SJSA1 (cell line): ENCODE data around the gene TCEAL5. TPM values are rescaled to one million over a fixed set of nuclear protein-coding genes. Genes with fewer than 3 reads are reported as not detected.
A peak's percentile ranks its signal among the peaks of the same experiment; 100 is the strongest.
"Not testable (repeated sequence)": the region's sequence is repeated elsewhere in the genome, so short reads cannot be mapped to it uniquely, and the experiment has no call there.

Source experiments
- DNase-seq, 2 experiments: peaks; one replicate each; pipeline ENCODE4 v3.0.0-alpha.2; 2015 to 2020; ENCODE audit warnings: low spot score in 2 of 2, low read depth in 1 of 2
- H3K27ac ChIP-seq: fragments of 250-450 bp; sonication (Bioruptor Pico); 2 replicates; pipeline ENCODE4 v1.5.1; 2020; ENCODE audit warnings: mild to moderate bottlenecking, moderate library complexity
- H3K27me3 ChIP-seq: fragments of 250-450 bp; sonication (Bioruptor Pico); replicated peaks from 2 replicates; pipeline ENCODE4 v1.5.1; 2020; ENCODE audit warnings: mild to moderate bottlenecking, moderate library complexity
- H3K36me3 ChIP-seq: fragments of 250-450 bp; sonication (Bioruptor Pico); 2 replicates; pipeline ENCODE4 v1.5.1; 2020; ENCODE audit warnings: mild to moderate bottlenecking
- H3K4me1 ChIP-seq: fragments of 250-450 bp; sonication (Bioruptor Pico); replicated peaks from 2 replicates; pipeline ENCODE4 v1.6.1; 2021; ENCODE audit warnings: mild to moderate bottlenecking
- H3K4me3 ChIP-seq: fragments of 250-450 bp; sonication (Bioruptor Pico); 2 replicates; pipeline ENCODE4 v1.5.1; 2020; ENCODE audit warnings: mild to moderate bottlenecking
- H3K9me3 ChIP-seq: fragments of 250-450 bp; sonication (Bioruptor Pico); replicated peaks from 2 replicates; pipeline ENCODE4 v1.5.1; 2020; ENCODE audit warnings: mild to moderate bottlenecking
- total RNA-seq: library from RNA; depleted of rRNA; stranded (reverse); fragments of >200 nt; shearing (Covaris generic); gene quantifications from 2 replicates; pipeline ENCODE4 v1.2.3, GENCODE V29; 2014; rRNA removed

TCEAL5 gene
- total RNA-seq, 1 experiment from 2014 or later: not detected

GRCh38 chrX:103254171-103254824 lies 22.3 kb downstream of the TCEAL5 start:
- peaks cover 3% of the 10 kb centered on the region; the same call in 1 of the 2 replicates for H3K4me1 ChIP-seq
- H3K9me3 ChIP-seq: no peaks in the 10 kb centered on the region
- H3K27me3 ChIP-seq: no peaks in the 10 kb centered on the region
- H3K27ac ChIP-seq: peak overlapping the region; percentile 22; the same call in 1 of the 2 replicates
- peak in 1 of 2 experiments; percentile 22 for DNase-seq
- H3K4me3 ChIP-seq: peak overlapping the region; percentile 52
- H3K36me3 ChIP-seq: peaks cover 10% of the 10 kb centered on the region

- no peak overlapping the region for H3K27ac ChIP-seq
- DNase-seq: no peak
These were observed 22.9 kb downstream of the TCEAL5 start for GRCh38 chrX:103253608-103254007.

DNA sequence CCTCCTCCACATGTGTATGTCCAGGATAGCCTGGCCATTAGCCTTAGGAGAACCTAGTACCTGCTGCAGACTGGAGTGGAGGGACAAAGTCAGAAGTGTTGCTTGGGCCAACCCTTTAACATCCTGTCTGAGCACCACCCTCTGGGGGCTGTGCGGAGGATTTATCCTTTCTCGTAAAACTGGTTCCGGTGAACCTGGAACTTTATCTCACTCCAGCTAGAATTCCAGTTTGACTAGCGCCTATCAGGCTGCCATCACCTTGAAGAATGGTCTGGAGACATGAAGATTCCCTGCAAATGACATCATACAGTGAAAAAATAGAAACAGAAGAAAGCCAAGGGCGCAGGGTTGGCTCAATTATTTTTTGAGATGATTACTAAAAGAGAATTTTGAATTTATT lies 25.6 kb downstream of the TCEAL5 start:
- Histone ChIP-seq H3K9me3 (no peaks in the 10 kb centered on the region), H3K4me1 (peaks cover 3% of the 10 kb centered on the region; the same call in 1 of the 2 replicates), H3K27me3 (no peaks in the 10 kb centered on the region), H3K36me3 (peaks cover 10% of the 10 kb centered on the region), H3K4me3 (no peak overlapping the region), H3K27ac (no peak overlapping the region)
- DNase-seq: no peak

More at GRCh38 chrX:103253608-103254007, 22.9 kb downstream of the TCEAL5 start:
- H3K9me3 ChIP-seq: no peaks in the 10 kb centered on the region
- H3K4me1 ChIP-seq: peaks cover 3% of the 10 kb centered on the region; the same call in 1 of the 2 replicates
- H3K4me3 ChIP-seq: peak overlapping the region; percentile 52
- no peaks in the 10 kb centered on the region for H3K27me3 ChIP-seq
- H3K36me3 ChIP-seq: peaks cover 10% of the 10 kb centered on the region

GRCh38 chrX:103249805-103250204 lies 26.7 kb downstream of the TCEAL5 start:
- H3K27me3 ChIP-seq: no peaks in the 10 kb centered on the region
- no peak overlapping the region for H3K4me3 ChIP-seq
- DNase-seq: no peak
- no peaks in the 10 kb centered on the region for H3K4me1 ChIP-seq
- no peaks in the 10 kb centered on the region for H3K9me3 ChIP-seq
- peaks cover 10% of the 10 kb centered on the region for H3K36me3 ChIP-seq
- no peak overlapping the region for H3K27ac ChIP-seq

- DNase-seq: no peak
- H3K4me3 ChIP-seq: no peak overlapping the region
These were observed 28.0 kb downstream of the TCEAL5 start for GRCh38 chrX:103248553-103248952.

GRCh38 chrX:103240155-103240554 lies 36.4 kb downstream of the TCEAL5 start:
- Histone ChIP-seq H3K4me1 (no peaks in the 10 kb centered on the region), H3K27me3 (no peaks in the 10 kb centered on the region), H3K9me3 (no peaks in the 10 kb centered on the region), H3K4me3 (no peak overlapping the region), H3K36me3 (no peaks in the 10 kb centered on the region), H3K27ac (no peak overlapping the region)
- no peak for DNase-seq

More at GRCh38 chrX:103248553-103248952, 28.0 kb downstream of the TCEAL5 start:
- Histone ChIP-seq H3K27ac (no peak overlapping the region), H3K9me3 (no peaks in the 10 kb centered on the region), H3K4me1 (no peaks in the 10 kb centered on the region), H3K27me3 (no peaks in the 10 kb centered on the region), H3K36me3 (peaks cover 6% of the 10 kb centered on the region)

DNA sequence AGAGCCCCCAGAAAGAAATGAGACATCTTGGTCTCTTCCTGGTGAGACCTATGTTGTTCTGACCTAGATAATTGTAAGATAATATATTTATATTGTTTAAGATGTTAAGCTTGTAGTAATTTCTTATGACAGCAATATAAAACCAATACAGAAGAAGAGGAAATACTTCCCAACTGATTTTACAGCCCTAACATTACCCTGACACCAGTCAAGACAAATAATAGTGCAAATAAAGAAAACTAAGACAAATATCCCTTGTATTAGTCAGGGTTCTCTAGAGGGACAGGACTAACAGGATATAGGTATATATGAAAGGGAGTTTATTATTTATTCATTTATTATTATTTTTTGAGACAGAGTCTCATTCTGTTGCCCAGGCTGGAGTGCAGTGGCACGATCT lies 40.3 kb downstream of the TCEAL5 start:
- Histone ChIP-seq H3K9me3 (no peaks in the 10 kb centered on the region), H3K36me3 (no peaks in the 10 kb centered on the region), H3K27ac (no peak overlapping the region), H3K4me1 (no peaks in the 10 kb centered on the region), H3K27me3 (no peaks in the 10 kb centered on the region), H3K4me3 (no peak overlapping the region)
- DNase-seq: no peak

DNA sequence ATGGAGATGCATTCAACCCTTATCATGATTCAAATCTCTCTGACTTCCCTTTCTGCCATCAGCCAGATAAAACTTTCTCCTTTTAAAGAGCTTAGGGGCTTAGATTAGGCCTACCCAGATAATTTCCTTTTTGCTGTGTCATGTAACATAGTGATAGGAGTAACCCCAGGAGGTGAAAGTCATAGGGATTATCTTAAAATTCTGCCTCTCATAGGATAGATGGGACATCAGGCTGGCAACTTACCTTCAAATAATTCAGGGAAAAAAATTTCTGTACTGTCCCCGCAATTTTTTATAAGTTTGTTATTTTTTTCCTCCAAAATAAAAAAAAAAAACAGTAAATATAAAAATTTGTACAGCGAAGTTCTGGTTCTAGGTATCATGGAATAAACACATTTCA lies 40.9 kb downstream of the TCEAL5 start:
- H3K4me1 ChIP-seq: not testable (repeated sequence)

GRCh38 chrX:103234869-103235268 lies 41.7 kb downstream of the TCEAL5 start:
- no peaks in the 10 kb centered on the region for H3K27me3 ChIP-seq
- no peak overlapping the region for H3K27ac ChIP-seq
- no peaks in the 10 kb centered on the region for H3K36me3 ChIP-seq
- no peaks in the 10 kb centered on the region for H3K9me3 ChIP-seq
- H3K4me1 ChIP-seq: no peaks in the 10 kb centered on the region
- no peak overlapping the region for H3K4me3 ChIP-seq
- DNase-seq: no peak

More for the DNA sequence above, 40.9 kb downstream of the TCEAL5 start:
- H3K4me3 ChIP-seq, DNase-seq, H3K27ac ChIP-seq, H3K9me3 ChIP-seq, H3K36me3 ChIP-seq, H3K27me3 ChIP-seq: not testable (repeated sequence)

GRCh38 chrX:103233263-103233662 lies 43.3 kb downstream of the TCEAL5 start:
- Histone ChIP-seq H3K27me3 (no peaks in the 10 kb centered on the region), H3K4me1 (no peaks in the 10 kb centered on the region), H3K9me3 (no peaks in the 10 kb centered on the region), H3K27ac (no peak overlapping the region), H3K4me3 (no peak overlapping the region), H3K36me3 (no peaks in the 10 kb centered on the region)
- DNase-seq: no peak

GRCh38 chrX:103225918-103226317 lies 50.6 kb downstream of the TCEAL5 start:
- not testable (repeated sequence) for H3K9me3 ChIP-seq, DNase-seq, H3K4me3 ChIP-seq, H3K27ac ChIP-seq, H3K4me1 ChIP-seq, H3K36me3 ChIP-seq, H3K27me3 ChIP-seq

Other genes starting within 250 kb of the TCEAL5 start
- gene BEX1, start 212.6 kb downstream of the TCEAL5 start, total RNA-seq: not detected in 2 replicates
- not detected in 2 replicates for gene NXF3, start 183.6 kb downstream of the TCEAL5 start, total RNA-seq
- 0.74 and 1.7 TPM in 2 replicates for gene BEX4, start 61.6 kb downstream of the TCEAL5 start, total RNA-seq
- gene TCEAL8, start 21.6 kb downstream of the TCEAL5 start, total RNA-seq: 76.1 and 96.0 TPM in 2 replicates
- gene BEX2, start 34.2 kb upstream of the TCEAL5 start, total RNA-seq: not detected in 2 replicates
- gene TCEAL7, start 53.5 kb upstream of the TCEAL5 start, total RNA-seq: not detected in 2 replicates
- gene TCEAL9, start 79.8 kb upstream of the TCEAL5 start, total RNA-seq: 171 and 277 TPM in 2 replicates
- gene BEX3, start 99.8 kb upstream of the TCEAL5 start, total RNA-seq: 303 and 319 TPM in 2 replicates
- 0.11 and 0.19 TPM in 2 replicates for gene RAB40A, start 242.7 kb upstream of the TCEAL5 start, total RNA-seq